Endothelial cell of hepatic sinusoid (primary cell): Measurements from ENCODE around the gene ADCY2.

Experiments
- in situ Hi-C: cut with HindIII; loops from 2 replicates; pipeline ENCODE4 v1.10.0; 2017; ENCODE audit warnings: low sequenced_read_pairs

The ADCY2 gene

GRCh38 chr5:7395947-7396712 is at the start of gene ADCY2:
TSS of gene ADCY2 (plus strand) at chr5:7396138. CDS start at chr5:7396297, 159 bp downstream.
- in situ Hi-C loops, result no loop called here

DNA sequence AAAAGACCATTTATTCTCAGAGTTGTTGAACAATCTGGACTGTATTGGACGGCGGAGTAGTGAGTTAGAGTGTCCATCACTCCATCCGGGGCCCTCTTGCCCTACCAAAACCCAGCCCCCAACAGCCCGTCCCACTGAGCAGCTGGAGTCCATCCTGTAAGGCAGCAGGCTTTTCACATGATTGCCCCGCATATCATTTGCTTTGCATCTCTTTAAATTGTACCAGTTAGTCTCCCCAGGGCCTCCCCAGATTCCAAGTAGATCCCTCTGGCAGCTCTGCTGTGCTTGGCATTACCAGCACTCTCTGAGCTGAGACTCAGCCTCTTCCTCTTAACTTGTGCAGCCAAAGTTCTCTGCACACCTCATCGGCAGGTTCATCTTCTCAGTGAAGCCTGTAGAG is 48.6 kb upstream of the ADCY2 start:
- in situ Hi-C loops, result no loop called here

GRCh38 chr5:7348168-7348854 is 47.6 kb upstream of the ADCY2 start:
- in situ Hi-C loops, result no loop called here

DNA sequence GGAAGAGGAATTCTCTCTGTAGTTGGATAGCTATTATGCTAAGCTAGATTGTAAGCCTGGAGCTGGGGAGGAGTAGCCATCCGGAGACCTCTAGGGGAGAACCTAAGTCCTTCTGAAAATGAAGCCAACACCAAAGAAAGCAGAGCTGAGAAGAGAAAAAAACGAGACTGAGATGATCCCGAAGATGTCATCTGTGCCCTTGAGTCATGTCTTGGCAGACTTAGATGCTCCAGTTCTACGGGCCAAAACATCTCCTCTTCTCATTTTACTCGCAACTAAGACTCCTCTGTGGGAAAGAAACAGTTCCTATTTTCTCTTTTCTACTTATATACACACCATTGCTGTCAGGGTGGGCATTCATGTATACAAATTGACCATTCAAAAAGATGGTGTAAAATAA is 34.3 kb upstream of the ADCY2 start:
- in situ Hi-C loops, result no loop called here

DNA sequence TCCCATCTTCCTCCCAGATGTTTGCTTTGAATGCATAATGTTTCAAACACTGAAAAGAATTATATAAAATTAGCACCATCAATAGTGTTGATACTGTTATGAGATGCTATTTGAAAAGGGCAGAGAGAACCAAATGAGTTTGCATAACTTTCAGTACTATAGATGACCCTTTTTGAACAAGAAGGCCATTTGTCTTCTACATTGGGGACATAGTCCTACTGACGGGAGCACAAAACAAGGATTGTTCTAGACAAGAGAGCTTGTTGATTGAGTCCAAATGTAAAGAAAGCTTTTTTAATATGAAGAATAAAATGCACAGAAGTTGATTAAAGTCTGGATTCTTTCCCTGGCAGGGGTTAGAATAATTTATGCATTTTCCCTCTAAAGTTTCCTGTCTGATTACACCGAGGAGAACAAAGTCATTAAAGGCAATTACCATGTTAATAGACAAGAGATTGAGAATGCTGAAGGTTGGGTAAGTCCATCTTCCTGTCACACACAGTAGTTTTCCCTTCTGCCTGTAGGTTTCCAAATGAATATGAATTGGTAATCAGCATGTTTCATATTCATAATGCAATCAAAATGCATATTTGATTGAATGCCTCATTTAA is 32.8 kb upstream of the ADCY2 start:
- in situ Hi-C loops, result no loop called here

GRCh38 chr5:7364226-7364875 is 31.6 kb upstream of the ADCY2 start:
- in situ Hi-C loops, result no loop called here

DNA sequence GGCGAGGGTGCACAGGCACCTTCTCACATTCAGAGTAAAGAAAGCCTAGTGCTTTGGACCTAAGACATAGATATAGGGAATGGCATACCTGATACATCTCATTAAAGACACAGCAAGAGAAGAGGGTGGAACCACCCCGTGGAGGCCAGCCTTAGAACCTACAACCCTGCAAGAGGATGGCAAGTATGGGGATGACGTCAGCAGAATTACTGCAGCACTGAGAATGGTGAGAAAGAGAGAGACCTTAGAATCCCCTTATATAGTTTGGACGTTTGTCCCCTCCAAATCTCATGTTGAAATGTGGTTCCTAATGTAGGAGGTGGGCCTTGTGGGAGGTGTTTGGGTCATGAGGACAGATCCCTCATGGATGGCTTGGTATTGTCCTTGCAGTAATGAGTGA is 28.2 kb upstream of the ADCY2 start:
- in situ Hi-C loops, result no loop called here

- in situ Hi-C loops, result no loop called here
These were observed 23.5 kb upstream of the ADCY2 start for GRCh38 chr5:7372399-7372798.

- in situ Hi-C loops, result no loop called here
These were observed 21.8 kb upstream of the ADCY2 start for GRCh38 chr5:7374186-7374585.

GRCh38 chr5:7375457-7375856 is 20.5 kb upstream of the ADCY2 start:
- in situ Hi-C loops, result no loop called here

DNA sequence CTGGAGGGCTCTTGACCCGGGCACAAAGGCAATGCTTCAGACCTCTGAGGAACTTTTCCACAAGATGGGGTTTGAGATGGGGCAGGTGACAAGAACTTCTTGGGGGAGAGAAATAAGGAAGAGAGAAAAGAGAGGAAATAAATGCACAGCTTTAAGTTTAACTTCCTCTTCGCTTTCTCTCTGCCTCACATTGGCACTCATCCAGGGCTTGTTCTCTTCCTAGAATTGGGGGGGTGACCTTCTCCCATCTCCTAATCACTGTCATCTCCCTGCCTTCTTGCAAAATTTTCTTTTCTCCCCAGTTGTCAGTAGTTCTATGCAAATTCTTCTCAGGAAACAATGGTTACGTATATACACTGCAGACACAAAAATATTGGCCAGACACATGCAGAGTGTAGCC is 19.1 kb upstream of the ADCY2 start:
- in situ Hi-C loops, result no loop called here

DNA sequence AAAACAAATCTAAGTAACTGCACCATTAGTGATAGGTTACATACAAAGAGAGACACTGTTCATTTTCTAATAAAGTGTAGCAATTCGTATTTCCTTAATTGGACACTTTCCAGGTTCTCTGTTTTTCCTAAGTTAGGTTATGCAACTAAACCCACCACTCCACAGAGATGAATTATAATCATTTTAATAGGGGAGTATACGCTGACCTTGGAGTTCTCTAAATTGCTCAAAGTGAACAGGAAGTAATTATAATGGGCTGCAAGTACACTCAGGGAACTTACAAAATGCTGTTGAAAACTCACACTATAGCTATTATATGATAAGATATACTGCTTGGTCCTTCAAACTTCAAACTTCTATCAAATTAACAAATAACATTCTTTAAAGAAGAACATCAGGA is 18.2 kb upstream of the ADCY2 start:
- in situ Hi-C loops, result no loop called here

GRCh38 chr5:7382588-7382987 is 13.3 kb upstream of the ADCY2 start:
- in situ Hi-C loops, result no loop called here

- in situ Hi-C loops, result no loop called here
These were observed 10.3 kb upstream of the ADCY2 start for GRCh38 chr5:7385681-7386080.

DNA sequence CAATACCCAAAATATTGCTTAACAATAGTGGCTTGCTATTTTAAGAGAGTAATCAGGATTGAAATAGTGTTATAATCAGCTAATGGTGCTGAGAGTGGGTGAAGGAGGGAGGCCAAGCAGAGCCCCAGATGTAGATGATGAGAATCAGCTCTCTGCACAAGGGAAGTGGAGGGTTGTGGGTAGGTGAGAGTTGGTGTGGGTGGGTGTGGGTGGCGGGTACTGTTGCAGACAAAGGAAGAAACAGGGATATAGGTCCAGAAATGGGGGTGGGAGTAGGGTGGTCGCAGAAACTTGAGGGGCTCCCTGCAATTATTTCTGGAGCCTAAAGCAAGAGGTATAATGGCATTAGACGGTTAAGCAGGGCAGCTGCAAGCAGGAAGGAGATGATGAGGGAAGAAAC is 7.4 kb upstream of the ADCY2 start:
- in situ Hi-C loops, result no loop called here

DNA sequence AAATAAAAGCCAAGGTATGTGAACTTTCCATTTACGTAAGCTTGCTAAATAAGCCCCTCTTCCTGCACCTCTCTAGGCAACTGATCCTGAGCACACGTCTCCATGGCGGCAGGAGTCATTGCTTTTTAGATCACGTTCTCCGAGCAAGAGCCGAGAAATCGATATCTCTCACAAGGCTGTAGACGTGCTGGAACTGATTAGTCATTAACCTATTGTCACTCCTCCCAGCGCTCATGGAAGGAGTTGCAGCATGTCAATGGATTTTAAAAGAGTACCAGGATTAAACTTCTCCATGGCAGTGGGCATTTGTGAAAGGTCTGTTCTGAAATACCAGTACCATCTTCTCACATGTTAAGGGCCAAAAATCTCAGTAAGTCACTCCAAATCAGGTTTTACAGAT is 4.7 kb upstream of the ADCY2 start:
- in situ Hi-C loops, result no loop called here

DNA sequence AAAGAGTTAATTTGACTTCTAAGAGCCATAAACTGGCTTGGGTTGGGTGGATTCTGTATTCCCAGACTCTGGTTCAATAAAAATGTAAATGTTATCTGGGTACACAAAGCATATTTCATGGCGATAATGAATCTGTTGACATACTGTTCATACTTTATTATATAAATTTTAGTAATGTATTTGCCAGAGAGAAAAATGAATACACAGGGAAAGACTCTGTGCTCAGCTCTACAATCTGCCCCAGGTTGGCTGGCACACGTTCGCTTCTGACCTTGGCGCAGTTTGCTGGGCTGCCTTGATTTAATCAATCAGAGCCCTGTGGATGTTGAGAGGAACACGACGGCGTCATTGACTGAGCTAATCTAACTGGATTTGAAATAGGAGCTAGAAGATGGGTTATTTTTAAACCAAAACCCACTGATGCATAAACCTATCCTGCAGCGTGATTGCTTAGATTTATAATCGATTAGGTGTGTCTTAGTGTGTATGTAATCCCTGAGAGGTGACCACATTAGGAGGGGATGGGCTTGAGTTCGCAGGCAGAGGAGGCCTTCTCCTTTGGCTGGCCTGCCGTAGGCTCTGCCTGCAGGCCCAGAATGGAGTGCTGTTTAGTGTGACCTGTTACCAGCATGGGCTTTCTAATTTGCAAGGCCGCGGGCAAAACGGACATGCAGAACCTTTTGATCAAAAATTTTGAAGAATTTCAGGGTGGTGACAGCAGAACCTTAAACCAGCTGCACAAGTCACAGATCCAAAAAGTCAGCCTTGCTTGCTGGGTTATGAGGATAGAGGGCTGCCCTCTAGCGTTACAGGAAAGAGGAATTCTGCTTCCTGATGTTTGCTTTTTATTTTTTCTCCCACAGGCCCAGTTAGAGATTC is 3.9 kb upstream of the ADCY2 start:
- in situ Hi-C loops, result no loop called here

DNA sequence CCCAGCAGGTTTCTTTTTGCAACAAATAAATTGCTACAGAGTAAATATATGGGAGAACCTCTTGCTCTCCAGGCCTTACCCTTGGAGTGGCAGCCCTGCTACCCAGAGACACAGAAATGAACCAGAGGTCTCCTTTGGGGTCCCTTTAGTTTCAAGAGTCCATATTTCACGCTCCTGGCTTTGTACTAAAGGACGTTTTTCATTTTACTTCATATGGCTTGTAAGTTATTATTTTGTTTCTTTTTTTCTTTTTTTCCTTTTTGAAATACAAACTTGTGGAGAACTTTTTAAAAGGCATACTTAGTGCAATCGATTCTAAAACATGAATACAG is 3.3 kb upstream of the ADCY2 start:
- in situ Hi-C loops, result no loop called here

DNA sequence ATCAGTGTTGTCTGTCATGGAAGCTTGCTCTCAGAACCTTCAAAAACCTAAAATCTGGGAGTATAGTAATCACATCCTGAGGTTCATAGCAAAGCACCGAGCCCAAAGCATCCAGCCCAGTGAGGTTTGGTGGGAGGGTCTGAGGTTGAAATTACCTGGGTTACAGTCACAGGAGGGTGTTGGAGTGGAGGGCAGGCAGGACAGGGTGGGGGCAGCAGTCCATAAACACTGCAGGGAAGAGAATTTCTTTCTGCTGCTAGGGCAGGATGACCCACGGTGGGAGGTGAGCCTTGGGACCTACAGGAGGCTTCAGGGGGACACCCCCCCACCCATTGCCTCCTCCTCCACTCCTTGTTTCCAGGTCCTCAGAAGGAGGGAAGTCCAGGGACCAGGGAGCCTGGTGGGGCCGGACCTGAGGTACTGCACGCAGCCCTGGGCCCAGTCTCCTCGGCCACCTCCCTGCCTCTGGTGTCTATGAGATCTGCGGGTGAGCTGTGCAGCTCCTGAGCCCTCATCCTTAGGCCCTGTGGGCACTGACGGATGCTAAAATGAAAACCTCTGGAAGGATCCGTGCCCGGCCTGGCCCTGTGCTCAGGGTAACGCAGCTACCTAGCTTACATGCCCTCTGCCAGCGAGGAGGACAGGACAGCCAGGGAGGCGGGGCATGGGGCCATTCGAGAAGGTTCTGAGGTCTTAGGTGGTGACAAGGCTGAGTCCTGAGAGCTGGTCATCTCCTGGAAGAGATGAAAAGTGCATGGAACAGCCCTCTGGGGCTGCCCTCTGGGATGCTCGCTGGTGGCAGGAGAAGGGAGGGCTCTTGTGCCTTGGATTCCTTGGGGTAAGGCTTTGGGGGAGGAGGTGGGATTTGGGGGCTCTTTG is 1.8 kb upstream of the ADCY2 start:
- in situ Hi-C loops, result no loop called here

- in situ Hi-C loops, result no loop called here
These were observed 978 bp upstream of the ADCY2 start for GRCh38 chr5:7394889-7395431.
